HuH-7 (cell line): ENCODE measurements around the gene DYSF.
"Not testable (repeated sequence)": the region's sequence is repeated elsewhere in the genome, so short reads cannot be mapped to it uniquely, and the experiment has no call there.

ENCODE experiments used
- DNase-seq: peaks from one replicate; pipeline ENCODE4 v3.0.0; 2011; ENCODE audit warnings: low spot score

DYSF gene

DNA sequence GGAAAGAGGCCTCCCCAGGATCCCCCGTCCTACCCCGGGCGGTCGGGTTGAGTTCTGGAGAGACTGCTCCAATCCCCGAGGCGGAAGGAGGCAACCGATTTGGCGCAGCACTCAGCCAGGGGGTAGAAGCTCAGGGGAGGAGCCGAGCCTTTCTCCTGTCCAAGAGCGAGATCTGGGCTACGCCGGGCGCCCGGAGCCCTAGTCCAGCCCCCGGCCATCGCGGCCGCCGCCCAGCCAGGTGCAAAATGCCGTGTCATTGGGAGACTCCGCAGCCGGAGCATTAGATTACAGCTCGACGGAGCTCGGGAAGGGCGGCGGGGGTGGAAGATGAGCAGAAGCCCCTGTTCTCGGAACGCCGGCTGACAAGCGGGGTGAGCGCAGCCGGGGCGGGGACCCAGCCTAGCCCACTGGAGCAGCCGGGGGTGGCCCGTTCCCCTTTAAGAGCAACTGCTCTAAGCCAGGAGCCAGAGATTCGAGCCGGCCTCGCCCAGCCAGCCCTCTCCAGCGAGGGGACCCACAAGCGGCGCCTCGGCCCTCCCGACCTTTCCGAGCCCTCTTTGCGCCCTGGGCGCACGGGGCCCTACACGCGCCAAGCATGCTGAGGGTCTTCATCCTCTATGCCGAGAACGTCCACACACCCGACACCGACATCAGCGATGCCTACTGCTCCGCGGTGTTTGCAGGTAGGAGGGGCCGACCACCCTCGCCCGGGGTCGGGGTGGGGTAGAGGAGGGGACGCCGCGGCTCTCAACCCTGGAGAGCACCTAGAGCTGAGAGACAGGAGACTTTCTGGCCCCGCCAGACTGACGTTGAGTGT is at the start of gene DYSF:
DYSF (plus strand) TSS at position 158 of the 817 bp plus-strand sequence.
- no peak for DNase-seq

- DNase-seq, result no peak
Observed at GRCh38 chr2:71409611-71410010, 43.8 kb upstream of the DYSF start.

GRCh38 chr2:71410696-71411095 is 42.7 kb upstream of the DYSF start:
- no peak for DNase-seq

DNA sequence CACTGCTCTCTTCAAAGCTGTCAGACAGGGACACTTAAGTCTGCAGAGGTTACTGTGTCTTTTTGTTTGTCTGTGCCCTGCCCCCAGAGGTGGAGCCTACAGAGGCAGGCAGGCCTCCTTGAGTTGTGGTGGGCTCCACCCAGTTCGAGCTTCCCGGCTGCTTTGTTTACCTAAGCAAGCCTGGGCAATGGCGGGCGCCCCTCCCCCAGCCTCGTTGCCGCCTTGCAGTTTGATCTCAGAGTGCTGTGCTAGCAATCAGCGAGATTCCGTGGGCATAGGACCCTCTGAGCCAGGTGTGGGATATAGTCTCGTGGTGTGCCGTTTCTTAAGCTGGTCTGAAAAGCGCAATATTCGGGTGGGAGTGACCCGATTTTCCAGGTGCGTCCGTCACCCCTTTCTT is 36.5 kb upstream of the DYSF start:
- DNase-seq, result not testable (repeated sequence)

DNA sequence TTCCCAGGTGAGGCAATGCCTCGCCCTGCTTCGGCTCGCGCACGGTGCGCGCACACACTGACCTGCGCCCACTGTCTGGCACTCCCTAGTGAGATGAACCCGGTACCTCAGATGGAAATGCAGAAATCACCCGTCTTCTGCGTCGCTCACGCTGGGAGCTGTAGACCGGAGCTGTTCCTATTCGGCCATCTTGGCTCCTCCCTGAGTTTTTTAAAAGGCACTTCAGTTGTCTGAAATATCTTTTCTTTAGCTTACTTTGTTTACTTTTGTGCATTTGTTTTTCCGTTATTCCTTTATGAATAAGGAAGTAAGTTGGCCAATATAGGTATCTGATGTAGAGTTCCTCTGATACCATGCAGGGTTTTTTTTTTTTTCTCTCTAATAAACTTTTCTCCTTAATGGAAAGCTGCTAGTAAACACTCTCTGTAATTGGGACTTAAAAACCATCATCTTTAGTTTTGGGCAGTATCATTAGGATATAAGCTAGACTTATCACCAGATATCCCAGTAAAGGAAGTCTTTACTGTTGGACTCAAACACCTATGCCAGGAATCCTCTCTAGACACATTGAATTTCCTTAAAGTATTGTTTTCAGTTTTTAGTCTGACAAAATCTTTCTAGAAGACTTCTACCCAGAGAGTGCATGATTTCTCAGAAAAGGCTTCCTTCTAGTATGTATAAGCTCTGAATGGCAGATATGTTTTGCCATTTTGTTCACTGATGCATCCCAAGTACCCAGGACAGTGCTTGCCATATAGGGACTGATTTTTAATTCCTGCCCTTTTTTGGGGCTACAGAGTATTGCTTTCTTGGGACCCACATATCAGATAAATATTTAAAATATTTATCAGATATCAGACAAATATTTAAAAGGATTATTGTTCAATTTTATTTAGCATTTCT is 35.8 kb upstream of the DYSF start:
- DNase-seq, result no peak

DNA sequence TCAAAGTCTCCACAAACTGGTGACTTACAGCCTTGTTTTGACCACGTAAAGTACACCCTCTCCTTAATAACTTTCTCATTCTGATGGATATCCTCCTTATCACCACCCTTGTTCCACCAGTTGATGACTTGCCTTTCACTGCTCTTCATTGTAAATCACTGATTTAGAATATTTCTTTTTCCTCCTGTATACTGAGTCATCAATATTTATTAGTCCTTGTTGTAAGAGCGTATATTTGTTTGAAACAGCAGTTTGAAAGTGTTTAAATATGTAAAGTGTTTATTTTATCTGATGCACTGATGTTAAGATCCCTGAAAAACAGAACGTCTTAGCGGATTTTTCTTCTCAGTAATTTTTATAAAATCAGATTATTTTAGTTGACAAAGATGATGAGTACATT is 34.2 kb upstream of the DYSF start:
- no peak for DNase-seq

DNA sequence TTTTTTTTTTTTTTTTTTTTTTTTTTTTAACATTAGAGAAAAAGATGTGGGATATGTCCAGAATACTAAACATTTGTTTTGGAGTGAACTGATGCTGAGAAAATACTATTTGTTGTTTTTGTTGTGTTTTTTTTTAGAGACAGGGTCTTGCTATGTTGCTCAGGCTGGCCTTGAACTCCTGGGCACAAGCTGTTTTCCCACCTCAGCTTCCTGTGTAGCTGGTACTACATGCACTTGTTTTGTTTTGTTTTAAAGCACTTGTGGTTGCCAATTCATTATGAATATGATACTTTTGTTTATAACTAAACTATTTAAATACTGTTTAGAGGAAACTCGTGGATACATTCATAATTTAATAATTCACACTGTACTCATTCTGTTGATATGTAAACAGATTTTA is 33.4 kb upstream of the DYSF start:
- no peak for DNase-seq

- DNase-seq, result no peak
Observed at GRCh38 chr2:71422786-71423185, 30.6 kb upstream of the DYSF start.

GRCh38 chr2:71423817-71424420 is 29.4 kb upstream of the DYSF start:
- no peak for DNase-seq

GRCh38 chr2:71426721-71427120 is 26.6 kb upstream of the DYSF start:
- DNase-seq, result no peak

- no peak for DNase-seq
Observed at GRCh38 chr2:71428472-71429383, 24.6 kb upstream of the DYSF start.

GRCh38 chr2:71445142-71445541 is 8.2 kb upstream of the DYSF start:
- DNase-seq, result not testable (repeated sequence)

DNA sequence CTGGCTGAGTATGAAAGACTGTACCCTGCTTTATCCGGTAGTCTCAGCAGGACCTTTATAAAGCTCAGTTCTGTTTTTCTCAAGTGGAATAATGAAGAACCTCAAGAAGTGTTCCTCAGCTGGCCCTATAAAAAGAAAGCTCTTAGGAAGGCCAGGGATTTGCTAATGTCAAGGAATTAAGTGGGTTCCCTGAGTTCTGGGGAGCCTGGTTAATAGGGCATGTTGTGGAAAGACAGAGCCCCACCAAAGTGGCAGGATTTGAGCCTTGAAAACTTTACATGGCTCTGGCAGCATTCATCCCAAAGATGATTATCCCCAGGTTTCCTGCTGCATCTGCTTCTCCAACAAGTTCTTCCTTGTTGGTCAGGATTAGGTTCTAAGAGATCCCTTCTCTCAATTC is 6.9 kb upstream of the DYSF start:
- DNase-seq, result no peak

DNA sequence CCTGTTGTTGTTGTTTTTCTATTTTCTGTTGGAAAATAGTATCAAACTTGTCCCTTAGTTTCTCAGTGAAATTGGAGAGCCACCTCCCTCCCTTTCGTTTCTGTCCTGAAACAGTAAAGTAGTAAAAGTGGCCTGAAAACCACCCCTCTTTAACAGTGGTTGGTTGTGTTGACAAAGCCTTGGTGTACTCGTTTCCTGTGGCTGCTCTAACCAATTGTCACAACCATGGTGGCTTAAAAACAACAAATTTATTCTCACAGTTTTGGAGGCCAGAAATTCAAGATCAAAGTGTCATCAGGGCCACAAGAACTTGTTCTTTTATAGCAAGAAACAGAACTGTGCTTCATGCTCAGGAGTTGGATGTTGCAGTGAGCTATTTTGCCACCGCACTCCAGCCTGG is 4.0 kb upstream of the DYSF start:
- DNase-seq, result no peak

- DNase-seq, result no peak
Observed at GRCh38 chr2:71451705-71452104, 1.7 kb upstream of the DYSF start.

GRCh38 chr2:71452565-71452964 is 796 bp upstream of the DYSF start:
- DNase-seq, result peak; percentile 71

- no peak for DNase-seq
Observed at GRCh38 chr2:71454221-71455010, 1.1 kb downstream of the DYSF start.

- no peak for DNase-seq
Observed at GRCh38 chr2:71455011-71455740, 1.8 kb downstream of the DYSF start.

- no peak for DNase-seq
Observed at GRCh38 chr2:71455741-71456569, 2.6 kb downstream of the DYSF start.
